GM21526 (cell line): ENCODE measurements around the gene MEPE.

Experiments used
- ATAC-seq: cut with Tn5 transposase; IDR thresholded peaks from one replicate; pipeline ENCODE4 v1.9.1; 2021; ENCODE audit warnings: moderate library complexity; ENCODE audit not compliant: unreplicated experiment, low FRiP score

MEPE gene

GRCh38 chr4:87840149-87840548 is 7.4 kb downstream of the MEPE start:
- ATAC-seq, result no peak

GRCh38 chr4:87843936-87844335 is 11.2 kb downstream of the MEPE start:
- ATAC-seq, result no peak

GRCh38 chr4:87844452-87844851 is 11.7 kb downstream of the MEPE start:
- ATAC-seq, result no peak

- no peak for ATAC-seq
Observed at GRCh38 chr4:87846226-87846625, 13.5 kb downstream of the MEPE start.

DNA sequence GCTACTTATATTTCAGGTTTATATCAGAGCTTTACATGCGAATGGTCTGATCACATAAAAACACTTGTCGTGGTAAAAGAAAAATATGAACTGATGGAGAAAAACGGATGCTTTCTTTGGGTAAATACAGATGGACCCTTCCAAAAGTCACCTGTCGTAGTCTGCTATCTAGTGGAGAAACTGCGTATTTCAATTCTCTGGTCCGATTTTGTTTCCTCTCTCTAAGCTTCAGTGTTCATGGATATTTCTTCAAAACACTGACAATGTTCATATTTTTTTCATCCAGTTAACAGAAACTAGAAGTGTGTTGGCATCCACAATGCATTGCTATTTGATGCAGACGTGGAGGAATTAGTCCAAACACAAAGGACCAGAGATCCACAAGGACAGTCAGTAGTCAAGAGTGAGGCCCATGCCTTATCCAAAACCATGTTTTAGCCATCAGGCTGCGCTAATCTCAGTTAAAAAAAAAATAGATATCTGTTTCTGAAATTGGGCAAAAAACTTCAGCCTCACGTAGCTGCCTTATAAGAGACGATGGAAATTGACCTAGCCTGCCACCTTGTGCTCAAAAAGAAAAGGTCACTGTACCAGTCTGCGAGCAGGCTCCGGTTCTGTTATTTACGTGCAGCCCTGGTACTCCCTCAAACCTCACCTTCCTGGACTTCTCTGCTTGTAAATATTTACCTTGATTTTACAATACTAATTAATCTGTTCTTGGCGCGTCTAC is 16.0 kb downstream of the MEPE start:
- ATAC-seq, result peak; percentile 78

- ATAC-seq, result no peak
Observed at GRCh38 chr4:87849612-87850011, 16.8 kb downstream of the MEPE start.

- no peak for ATAC-seq
Observed at GRCh38 chr4:87851332-87851731, 18.6 kb downstream of the MEPE start.

DNA sequence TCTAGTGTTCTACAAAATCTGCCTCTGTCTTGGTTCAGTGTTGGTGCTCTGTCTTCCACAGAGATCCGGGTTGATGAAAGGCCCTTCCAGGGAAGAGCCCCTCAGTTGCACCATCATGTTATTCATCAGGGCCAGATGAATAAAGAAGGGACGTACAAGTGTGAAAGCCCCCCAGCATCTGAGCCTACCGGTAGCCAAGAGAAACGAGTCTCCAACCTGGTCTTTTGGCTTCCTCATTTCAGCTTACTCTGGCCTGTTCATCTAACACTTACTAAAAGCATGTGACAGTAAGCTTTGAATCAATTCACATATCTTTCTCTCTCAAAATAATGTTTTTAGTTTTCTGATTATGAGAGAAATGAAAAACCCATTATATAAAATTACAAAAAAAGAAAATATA is 19.2 kb downstream of the MEPE start:
- ATAC-seq, result no peak

- no peak for ATAC-seq
Observed at GRCh38 chr4:87853108-87853507, 20.3 kb downstream of the MEPE start.

DNA sequence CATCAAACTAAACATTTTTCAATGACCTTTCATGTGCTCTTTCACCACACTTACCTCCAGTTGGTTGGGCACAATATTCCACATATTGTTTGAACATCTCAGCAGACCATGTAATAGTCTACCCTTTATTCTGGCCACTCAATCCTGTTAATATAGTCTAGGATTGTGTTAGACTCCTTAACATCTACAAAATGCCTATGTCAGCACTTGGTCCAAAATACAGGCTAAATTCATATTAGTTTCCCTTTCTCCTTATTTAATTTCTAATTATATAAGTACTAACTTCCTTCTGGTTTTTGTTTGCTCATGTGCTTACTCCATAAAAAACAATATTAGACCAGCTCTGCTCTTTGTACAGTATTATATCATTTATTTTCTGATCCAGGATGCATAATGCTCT is 21.1 kb downstream of the MEPE start:
- ATAC-seq, result no peak

DNA sequence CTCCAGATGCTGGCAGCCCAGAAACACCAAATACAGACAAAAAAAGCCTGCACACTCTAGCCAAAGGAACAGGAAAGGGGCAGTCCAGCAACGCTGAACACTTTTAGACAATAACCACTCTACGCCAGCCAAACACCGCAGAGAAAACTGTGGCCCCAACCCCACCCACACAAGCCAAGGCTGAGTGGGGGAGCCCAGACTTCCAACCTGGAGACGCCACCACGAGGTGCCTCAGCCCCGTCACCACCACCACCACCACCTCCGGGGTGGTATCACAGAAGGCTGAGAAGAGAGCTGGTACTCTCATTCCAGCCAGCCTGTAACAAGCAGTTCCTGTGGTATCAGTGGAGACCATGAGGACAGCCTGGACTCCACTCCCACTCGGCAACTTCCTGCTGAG is 22.8 kb downstream of the MEPE start:
- no peak for ATAC-seq

- no peak for ATAC-seq
Observed at GRCh38 chr4:87856816-87857215, 24.0 kb downstream of the MEPE start.

- ATAC-seq, result no peak
Observed at GRCh38 chr4:87857789-87858188, 25.0 kb downstream of the MEPE start.

DNA sequence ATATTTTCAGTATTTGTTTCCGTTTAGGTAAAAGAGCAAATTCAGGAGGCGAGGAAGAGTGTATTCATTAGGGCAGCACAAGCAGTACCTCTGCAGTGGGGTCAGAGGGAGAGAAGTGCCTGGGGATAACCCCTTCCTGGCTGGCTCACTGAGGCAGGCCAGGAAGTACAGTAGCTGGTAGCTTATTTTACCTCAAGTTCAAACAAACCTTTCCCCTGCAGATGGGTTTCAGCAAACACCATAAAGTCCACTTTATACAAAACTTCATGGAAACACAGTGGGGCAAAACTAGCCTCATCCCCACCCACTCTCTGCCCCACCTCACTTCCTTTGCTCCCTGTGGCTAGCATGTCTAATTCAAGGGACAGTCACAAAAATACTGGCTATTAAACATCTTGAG is 29.5 kb downstream of the MEPE start:
- ATAC-seq, result no peak

DNA sequence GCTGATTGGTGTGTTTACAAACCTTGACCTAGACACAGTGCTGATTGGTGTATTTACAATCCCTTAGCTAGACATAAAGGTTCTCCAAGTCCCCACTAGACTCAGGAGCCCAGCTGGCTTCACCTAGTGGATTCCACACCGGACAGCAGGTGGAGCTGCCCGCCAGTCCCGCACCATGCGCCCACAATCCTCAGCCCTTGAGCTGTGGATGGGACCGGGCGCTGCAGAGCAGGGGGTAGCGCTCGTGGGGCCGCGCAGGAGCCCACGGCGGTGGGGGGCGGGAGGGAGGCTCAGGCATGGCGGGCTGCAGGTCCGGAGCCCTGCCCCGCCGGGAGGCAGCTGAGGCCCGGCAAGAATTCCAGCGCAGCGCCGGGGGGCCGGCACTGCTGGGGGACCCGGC is 30.7 kb downstream of the MEPE start:
- no peak for ATAC-seq

- no peak for ATAC-seq
Observed at GRCh38 chr4:87864321-87864720, 31.6 kb downstream of the MEPE start.

- ATAC-seq, result no peak
Observed at GRCh38 chr4:87865288-87865687, 32.5 kb downstream of the MEPE start.

GRCh38 chr4:87865960-87866598 is 33.3 kb downstream of the MEPE start:
- no peak for ATAC-seq

- no peak for ATAC-seq
Observed at GRCh38 chr4:87868522-87868921, 35.8 kb downstream of the MEPE start.

DNA sequence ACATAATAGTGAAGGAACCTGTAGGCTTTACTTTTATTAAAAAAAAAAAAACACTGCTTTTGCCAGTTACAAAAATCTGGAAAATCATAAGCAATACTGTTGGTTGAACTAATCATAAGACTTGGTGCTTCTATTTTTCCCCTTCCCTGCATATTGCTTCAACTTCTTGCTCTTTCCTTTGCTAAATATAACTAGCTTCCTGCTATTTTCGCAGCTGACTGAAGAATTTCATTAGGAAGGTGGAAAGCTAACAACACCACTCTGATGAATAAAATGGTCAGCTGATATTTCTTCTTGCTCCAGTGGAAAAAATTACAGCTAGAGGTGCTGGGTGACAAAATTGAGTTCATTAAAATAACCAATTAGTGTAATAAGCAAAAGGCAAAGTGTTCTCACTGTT is 39.3 kb downstream of the MEPE start:
- ATAC-seq, result no peak

DNA sequence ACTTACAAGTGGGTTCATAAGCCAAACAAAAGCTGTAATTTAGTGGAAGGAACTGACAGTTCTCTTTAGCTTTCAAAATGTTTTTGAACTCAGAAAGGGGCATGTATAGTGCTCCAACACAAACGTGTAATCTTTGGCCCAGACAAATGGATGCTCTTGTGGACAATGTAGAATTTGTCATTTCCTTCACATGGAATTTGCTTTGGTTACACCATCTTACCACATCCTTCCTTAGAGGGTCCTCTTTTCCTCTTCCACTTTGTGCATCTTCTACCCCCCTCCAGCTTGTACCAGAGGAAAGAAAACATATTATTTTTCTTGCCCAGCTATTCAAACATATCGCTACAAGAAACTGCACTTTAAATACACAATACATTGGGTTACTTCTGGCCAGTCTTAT is 42.4 kb downstream of the MEPE start:
- no peak for ATAC-seq

GRCh38 chr4:87880106-87880505 is 47.3 kb downstream of the MEPE start:
- no peak for ATAC-seq
